Globus pallidus (tissue), 1 donor: Measurements from ENCODE around the gene BRF1.
"Not testable (repeated sequence)": the region's sequence is repeated elsewhere in the genome, so short reads cannot be mapped to it uniquely, and the experiment has no call there.

Source experiments
- DNase-seq: peaks from one replicate; pipeline ENCODE4 v3.0.0-alpha.2; 2015; ENCODE audit warnings: low spot score

The BRF1 gene

GRCh38 chr14:105290621-105291346 is 10.0 kb downstream of the BRF1 start:
- no peak for DNase-seq

DNA sequence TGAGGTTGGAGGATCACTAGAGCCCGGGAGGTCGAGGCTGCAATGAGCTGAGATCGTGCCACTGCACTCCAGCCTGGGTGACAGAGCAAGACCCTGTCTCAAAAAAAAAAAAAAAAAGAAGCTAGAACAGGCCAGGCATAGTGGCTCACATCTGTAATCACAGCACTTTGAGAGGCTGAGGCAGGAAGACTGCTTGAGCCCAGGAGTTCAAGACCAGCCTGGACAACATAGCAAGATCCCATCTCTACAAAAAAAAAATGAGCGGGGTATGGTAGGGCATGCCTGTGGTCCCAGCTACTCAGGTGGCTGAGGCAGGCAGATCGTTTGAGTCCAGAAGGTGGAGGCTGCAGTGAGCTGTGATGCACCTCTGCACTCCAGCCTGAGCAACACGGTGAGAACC is 11.9 kb downstream of the BRF1 start:
- DNase-seq, result not testable (repeated sequence)

GRCh38 chr14:105287249-105288102 is 13.3 kb downstream of the BRF1 start:
- no peak for DNase-seq

- no peak for DNase-seq
Measured at GRCh38 chr14:105286759-105287144, 14.0 kb downstream of the BRF1 start.

GRCh38 chr14:105285174-105285573 is 15.6 kb downstream of the BRF1 start:
- no peak for DNase-seq

DNA sequence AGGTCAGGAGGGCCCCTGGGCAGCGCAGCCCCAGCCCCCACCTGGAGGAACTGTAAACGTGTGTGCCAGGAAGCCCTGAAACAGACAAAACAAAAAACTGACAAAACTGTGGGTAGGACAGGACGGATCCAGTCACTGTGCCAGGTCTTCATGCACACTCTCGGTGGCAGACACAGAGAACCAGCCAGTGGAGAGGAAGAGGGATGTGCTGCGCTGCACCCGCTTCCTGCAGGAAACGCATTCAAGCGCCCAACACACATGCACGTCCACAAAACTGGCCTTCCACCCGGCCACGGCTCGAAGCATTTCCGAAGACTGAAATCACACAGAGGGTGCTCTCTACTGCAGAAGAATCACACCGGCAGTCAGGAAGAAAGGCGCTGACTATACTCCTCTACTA is 16.9 kb downstream of the BRF1 start:
- DNase-seq, result no peak

DNA sequence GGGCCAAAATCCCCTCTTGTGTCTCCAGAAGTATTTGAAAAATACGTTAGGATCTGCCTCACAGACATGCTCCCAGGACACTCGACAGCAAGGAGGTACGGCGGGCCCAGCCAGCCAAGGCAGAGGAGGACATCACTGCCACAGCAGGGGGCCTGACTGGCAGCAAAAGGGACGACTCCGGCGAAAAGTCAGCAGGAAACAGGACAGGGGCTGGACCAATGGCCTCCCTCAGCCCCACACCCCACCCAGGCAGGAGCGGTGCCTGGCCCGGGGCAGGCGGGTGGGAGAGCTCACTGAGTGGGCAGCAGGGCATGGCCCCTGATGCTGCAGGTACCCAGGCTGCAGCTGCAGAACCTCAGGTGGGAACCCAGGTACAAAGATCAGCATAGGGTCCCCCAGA is 17.8 kb downstream of the BRF1 start:
- DNase-seq, result no peak

DNA sequence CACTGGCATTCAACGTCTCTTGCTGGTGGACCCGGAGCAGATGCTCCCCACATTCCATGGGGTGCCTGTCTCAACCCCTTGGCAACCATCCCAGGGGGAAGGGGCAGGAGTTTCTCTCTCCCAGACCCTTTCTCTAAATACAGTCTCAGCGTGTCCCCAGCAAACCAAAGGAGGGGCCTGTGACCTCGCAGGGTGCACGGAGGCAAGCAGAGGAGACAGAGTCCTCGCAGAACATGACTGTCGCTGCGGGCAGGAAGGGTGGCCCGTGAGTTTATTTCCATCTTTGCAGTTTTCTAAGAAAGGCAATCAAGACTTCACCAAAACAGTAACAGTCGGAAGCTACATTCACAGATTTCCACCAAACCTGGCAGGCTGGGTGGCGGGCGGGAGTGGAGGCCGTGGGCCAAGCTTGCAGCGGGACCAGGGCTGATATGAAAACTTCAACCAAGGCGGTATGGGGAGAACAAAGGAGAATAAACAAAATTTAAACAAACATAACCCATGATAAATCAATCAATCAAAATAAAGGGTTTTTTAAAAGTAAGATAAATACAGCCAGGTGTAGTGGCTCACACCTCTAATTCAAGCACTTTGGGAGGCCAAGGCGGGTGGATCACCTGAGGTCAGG is 18.6 kb downstream of the BRF1 start:
- DNase-seq, result no peak

DNA sequence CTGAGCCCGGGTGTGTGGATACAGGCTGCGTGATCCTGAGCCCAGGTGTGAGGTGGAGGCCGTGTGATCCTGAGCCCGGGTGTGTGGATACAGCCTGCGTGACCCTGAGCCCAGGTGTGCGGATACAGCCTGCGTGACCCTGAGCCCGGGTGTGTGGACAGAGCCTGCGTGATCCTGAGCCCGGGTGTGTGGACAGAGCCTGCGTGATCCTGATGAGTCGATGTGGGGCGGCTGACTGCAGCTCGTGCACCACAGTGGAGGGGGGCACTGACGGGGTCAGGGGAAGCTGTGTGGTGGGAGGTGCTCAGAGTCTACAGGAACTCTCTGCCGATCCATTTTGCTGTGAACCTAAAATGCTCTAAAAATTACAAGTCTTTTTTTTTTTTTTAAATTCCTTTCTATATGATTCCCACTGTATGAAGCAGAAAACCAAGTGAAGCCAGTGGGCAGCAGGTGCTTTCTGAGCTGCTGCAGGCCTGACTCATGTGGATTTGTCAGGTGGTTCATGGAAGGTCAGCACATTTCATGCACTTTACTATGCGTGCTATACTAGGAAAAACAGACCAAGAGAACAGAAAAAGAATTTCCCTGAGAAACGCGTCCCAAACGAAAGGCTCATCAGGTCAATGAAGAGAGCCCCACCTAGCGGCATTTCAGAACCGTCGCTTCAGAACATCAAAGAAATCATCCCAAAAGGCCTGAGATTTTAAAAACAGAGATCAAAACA is 19.3 kb downstream of the BRF1 start:
- DNase-seq, result peak; percentile 68

DNA sequence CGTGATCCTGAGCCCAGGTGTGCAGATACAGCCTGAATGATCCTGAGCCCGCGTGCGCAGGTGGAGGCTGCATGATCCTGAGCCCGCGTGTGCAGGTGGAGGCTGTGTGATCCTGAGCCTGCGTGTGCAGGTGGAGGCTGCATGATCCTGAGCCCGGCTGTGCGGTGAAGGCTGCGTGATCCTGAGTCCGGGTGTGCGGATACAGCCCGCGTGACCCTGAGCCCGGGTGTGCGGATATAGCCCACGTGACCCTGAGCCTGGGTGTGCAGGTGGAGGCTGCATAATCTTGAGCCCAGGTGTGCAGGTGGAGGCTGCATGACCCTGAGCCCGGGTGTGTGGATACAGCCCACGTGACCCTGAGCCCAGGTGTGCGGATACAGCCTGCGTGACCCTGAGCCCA is 20.3 kb downstream of the BRF1 start:
- DNase-seq, result no peak

DNA sequence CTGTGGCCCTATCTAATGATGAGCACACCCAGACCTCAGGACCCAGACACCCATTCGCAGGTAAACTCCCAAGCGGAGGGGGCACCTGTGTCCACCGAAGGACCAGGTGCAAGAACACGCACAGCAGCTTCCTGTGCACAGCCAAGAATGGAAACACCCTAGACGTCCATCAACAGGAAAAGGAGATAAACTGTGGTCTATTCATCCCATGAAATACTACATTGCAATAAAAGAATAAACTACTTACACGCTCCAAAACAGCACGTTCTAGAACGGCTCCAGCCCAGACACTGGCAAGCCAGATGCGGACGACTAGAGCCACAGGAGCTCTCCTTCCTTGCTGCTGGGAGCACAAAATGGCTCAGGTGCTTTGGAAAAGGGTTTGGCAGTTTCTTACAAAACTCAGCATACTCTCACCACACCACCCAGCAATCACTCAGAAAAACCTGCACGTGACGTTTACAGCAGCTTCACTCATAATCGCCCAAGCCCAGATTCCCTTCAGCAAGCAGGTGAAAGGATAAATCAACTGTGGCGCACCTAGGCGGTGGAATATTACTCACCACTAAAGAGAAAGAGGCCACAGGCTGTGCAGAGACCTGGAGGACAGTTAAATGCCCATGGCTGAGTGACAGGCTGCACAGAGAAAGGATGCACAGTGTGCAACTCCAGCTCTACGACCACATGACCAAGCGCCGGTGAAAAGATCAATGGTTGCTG is 21.0 kb downstream of the BRF1 start:
- no peak for DNase-seq

DNA sequence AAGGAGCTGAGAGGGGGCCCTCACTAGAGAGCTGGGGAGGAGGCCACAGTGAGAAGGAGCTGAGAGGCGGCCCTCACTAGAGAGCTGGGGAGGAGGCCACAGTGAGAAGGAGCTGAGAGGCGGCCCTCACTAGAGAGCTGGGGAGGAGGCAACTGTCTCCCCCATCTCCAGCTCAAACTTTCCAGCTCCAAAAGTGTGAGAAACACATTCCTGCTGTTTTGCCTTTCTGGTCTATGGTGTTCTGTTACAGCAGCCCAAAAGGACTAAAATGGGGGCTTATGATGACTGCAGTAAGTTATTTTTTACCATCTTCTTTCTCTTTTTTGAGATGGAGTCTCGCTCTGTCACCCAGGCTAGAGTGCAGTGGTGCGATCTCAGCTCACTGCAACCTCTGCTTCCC is 23.4 kb downstream of the BRF1 start:
- DNase-seq, result not testable (repeated sequence)

DNA sequence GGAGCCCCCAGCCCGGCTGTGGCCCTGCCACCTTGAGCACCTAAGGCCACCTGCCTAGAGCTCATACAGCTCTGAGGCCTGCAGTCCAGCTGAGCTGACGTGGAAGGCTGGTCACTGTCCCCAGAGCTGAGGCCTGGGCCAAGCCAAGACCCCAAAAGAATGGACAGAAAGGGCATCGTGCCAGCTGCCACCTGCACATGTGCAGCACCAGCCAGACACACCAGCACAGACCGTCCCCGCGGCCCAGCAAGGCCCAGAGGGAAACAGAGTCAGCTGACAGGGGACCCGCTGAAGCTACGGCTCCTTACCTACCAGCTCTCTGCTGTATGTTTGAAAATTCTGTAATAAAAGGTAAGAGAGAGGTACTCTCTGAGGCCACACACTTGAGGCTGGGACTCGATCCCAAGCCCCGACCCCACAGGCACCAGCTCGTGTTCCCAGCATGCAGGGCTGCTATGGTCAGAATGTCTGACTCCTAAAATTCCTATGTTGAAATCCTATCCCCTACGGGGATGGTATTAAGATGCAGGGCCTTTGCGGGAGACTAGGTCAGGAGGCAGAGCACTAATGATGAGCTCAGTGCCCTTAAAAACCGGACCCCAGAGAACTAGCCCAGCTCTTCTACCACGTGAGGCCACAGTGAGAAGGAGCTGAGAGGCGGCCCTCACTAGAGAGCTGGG is 25.4 kb downstream of the BRF1 start:
- DNase-seq, result no peak

- no peak for DNase-seq
Measured at GRCh38 chr14:105274637-105275036, 26.2 kb downstream of the BRF1 start.

DNA sequence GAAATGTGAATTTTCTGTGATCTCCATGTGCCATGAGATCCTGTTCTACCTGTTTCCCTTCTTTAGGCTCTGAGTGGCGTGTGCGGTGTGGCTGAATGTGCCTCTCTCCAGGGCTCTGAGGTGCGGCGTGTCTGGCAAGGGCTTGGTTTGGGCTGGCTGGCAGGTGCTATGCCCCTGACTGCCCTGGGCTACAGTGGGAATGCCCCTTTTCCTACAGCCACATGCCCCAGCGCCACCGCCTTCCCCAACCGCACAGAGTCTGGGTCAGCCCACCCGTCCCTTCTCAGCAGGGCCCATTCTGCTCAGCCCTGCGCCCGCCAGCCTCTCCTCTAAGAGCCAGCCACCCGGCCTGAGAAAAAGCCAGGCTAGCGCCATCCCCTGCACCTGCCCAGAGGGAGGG is 27.7 kb downstream of the BRF1 start:
- DNase-seq, result no peak

GRCh38 chr14:105272623-105273022 is 28.2 kb downstream of the BRF1 start:
- DNase-seq, result no peak

DNA sequence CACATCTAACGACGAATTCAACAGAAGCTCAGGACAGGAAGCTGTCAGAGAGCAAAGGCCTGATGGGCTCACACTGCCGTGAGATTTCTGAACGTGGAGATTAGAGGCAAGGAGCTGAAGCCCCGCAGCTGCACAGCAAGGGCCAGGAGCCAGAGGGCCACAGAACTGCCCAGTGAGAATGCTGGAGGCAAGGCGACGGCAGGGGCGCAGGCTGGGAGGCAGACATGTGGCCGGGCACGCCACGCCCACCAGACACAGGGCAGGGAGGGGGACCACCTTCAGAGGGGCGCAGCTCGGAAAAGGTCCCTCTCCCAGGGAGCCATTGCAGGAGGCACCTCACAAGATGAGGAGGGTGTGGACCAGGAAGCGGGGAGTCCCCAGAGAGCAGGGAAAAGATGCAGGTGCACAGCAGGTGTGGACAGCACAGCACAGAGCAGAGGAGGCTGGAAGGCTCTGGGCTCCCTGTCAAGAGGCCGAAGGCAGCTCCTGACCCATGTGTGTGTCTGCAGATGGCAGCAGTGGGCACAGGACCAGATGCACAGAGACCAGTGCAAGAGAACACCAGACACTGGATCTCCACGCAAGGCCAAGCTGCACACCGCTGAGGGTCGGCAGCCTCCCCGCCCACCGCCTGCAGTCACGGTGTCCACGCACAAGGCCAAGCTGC is 29.4 kb downstream of the BRF1 start:
- DNase-seq, result no peak

- DNase-seq, result no peak
Measured at GRCh38 chr14:105269405-105269804, 31.4 kb downstream of the BRF1 start.

GRCh38 chr14:105268736-105269354 is 32.0 kb downstream of the BRF1 start:
- DNase-seq, result no peak
